ENCODE measurements around the gene BUB1.
"Not testable (repeated sequence)": the region's sequence is repeated elsewhere in the genome, so short reads cannot be mapped to it uniquely, and the experiment has no call there.

Gene BUB1

DNA sequence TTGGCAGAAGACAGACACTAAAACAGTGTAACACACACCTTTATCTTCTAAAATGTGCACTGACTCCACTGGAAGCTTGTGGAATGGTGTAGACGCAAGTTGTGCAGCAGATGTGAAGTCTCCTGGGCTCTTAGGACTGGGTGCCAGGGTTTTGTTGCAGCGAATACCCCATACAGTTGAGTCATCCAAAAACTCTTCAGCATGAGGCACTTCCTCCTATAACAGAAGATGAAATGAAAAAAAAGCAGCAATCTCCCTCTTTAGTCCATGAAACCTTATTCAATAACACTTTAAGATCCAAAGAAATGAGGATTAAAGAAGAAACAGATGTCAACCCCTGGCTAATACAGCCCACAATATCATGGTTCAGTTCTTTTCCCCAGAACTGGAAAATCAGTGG lies 22.2 kb downstream of the BUB1 start:
- no peak for DNase-seq

- DNase-seq = no peak
Observed at GRCh38 chr2:110653861-110654260, 24.0 kb downstream of the BUB1 start.

DNA sequence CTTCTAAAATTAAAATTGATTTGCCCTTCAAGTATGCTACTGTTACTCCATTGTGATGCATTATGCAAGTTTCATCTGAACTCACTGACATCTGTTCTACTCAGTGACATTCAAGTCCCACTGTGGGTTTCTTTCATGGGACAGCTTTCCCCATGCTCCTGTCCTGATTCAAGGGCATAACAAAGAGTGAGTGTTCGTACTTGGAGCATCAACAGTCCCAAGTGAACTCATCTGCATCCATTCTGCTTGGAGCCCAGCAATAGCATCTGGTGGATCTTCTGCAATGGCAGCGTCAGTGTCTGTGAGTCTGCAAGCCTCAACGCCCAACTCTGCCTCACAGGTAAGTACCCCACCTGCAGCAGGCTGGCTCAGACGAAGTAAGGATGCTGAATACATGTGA lies 27.5 kb downstream of the BUB1 start:
- DNase-seq = no peak

GRCh38 chr2:110647777-110648176 lies 30.1 kb downstream of the BUB1 start:
- DNase-seq = no peak

- no peak for DNase-seq
Observed at GRCh38 chr2:110645616-110646015, 32.2 kb downstream of the BUB1 start.

DNA sequence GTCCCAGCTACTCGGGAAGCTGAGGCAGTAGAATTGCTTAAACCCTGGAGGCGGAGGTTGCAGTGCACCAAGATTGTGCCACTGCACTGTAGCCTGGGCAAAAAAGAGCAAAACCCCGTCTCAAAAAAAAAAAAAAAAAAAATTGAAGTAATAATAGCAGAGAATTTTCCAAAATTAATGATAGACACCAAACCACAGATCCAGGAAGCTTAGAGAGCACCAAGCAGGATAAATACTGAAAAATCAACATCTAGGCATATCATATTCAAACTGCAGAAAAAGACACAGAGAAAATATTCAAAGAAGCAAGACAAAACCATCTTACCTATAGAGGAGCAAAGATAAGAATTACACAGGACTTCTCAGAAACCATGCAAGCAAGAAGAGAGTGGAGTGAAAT lies 33.5 kb downstream of the BUB1 start:
- no peak for DNase-seq

- no peak for DNase-seq
Observed at GRCh38 chr2:110642360-110642759, 35.5 kb downstream of the BUB1 start.

- no peak for DNase-seq
Observed at GRCh38 chr2:110639972-110640371, 37.9 kb downstream of the BUB1 start.

DNA sequence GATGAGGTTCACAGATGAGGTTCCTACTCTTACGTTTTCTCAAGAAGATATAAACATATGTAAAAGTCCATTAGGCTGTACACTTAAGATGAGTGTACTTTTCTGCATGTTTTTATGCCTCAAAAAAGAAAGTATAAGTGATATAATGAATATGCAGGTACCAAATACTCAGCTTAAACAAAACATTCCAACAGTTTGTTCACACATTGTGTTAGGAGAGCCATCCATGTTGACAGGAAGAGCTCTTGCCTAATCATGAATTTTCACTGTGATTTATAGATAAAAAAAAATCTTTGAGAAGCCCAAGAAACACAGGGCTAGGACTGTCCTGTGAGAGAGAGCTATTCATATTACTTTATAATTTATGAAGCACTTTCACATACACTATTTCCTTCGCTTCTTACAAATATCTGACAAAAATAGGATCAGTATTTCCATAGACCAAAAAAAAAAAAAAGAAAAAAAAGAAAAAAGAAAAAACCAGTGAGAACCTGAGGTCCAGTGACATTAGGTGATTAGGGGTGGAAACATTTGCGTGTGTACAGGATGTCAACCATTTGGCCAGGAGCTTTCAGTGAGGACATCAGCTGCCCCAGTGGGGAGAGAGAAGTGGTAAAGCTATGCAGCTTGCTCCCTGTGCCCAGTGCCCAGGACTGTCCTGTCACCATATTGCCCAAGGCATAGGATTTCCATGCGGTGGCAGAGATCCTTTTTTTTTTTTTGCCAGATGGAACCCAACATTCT lies 38.7 kb downstream of the BUB1 start:
- no peak for DNase-seq

DNA sequence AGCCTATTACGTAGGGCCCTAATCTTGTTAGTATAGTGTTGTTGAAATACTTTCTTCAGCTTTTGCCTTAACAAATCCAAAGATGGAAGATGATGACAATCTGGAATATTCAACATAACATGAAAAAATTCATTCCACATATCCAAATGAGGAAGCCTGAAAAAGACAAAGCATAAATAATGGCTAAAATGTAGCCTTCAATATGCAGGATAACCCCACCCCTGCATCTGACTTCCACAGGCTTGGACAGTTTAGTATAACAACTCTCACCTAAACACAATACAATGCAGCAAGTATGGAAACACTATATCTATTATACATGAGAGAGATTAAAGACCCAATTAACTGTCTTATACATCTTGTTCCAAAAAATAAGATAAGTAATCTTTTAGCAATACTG lies 39.9 kb downstream of the BUB1 start:
- DNase-seq = no peak

DNA sequence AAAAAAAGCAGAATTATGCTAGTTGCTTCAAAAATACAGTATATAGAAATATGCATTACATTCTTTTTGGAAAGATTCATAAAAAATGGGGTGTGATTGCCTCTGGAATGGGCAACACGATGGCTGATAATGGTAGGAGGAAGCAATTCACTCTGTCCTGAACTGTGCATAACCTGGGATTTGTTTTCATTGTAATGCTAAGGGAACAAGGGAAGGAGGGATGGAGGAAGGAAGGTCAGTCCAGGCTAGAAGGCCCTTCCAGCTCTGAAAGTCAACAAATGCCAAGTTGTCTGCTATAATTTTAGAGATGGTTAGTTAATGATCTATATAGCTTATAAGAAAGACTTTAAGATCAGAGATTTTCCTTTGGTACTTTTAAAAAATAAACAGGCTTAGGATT lies 40.8 kb downstream of the BUB1 start:
- DNase-seq = no peak

DNA sequence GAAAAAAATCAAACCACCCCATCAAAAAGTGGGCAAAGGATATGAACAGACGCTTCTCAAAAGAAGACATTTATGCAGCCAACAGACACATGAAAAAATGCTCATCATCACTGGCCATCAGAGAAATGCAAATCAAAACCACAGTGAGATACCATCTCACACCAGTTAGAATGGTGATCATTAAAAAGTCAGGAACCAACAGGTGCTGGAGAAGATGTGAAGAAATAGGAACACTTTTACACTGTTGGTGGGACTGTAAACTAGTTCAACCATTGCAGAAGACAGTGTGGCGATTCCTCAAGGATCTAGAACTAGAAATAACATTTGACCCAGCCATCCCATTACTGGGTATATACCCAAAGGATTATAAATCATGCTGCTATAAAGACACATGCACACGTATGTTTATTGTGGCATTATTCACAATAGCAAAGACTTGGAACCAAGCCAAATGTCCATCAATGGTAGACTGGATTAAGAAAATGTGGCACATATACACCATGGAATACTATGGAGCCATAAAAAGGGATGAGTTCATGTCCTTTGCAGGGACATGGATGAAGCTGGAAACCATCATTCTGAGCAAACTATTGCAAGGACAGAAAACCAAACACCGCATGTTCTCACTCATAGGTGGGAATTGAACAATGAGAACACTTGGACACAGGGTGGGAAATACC lies 41.8 kb downstream of the BUB1 start:
- not testable (repeated sequence) for DNase-seq

DNA sequence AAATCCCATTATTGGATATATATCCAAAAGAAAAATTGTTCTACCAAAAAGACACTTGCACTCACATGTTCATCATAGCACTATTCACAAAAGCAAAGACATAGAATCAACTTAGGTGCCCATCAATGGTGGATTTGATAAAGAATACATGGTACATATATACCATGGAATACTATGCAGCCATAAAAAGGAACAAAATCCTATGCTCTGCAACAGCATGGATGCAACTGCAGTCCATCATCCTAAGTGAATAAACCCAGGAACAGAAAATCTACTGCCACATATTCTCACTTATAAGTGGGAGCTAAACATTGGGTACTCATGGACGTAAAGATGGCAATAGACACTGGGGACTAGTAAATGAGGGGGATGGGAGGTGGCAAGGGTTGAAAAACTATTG lies 50.5 kb downstream of the BUB1 start:
- not testable (repeated sequence) for DNase-seq

GRCh38 chr2:110619326-110619939 lies 58.4 kb downstream of the BUB1 start:
- DNase-seq = not testable (repeated sequence)

DNA sequence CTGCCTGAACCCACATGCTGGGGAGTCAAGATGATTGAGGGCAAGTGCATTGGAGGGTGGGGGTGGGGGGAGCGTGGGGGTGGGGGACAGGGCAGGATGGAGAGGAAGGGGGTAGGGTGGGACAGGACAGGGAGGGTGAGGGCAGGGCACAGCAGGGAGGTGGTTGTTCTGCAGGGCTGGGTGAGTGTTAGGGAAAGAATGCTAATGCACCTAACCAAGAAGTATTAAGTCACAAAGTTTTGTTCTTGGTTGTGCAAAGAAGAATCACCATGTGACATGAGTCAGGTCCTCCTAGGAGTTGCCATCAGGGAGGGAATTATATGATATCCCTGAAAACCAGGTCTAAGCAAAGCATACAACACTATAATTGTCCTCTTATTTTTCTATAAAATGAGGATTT lies 63.9 kb downstream of the BUB1 start:
- DNase-seq = not testable (repeated sequence)

DNA sequence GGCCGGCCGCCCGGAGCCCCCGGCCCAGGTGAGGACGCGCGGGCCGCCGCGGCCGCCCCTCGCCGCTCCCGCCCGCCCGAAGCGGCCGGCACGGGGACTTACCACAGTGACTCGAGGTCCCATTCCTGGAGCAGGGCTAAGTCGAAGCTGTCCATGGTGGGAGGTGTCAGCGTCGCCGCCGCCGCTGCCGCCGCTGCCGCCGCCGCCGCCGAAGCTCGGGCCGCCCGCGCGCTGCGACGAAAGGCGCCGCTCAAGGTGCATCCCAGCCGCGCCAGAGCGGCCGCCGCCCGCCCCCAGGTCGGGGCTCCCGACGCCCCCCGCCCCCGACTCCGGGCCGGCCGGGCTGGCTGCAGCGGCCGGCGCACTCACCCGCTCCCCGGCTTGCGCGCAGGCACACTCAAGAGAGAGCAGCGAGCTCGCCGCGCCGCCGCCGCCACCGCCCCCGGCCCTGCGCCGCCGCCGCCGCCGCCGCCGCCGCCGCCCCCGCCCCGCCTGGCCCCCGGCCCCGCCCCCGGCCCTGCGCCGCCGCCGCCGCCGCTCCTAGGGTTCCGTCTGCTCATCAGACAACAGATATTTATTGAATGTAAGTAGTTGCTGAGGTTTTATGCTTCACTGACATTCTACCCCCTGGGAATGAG lies 67.1 kb downstream of the BUB1 start:
- not testable (repeated sequence) for DNase-seq

- not testable (repeated sequence) for DNase-seq
Observed at GRCh38 chr2:110609843-110610612, 67.8 kb downstream of the BUB1 start.

- DNase-seq = not testable (repeated sequence)
Observed at GRCh38 chr2:110608788-110609502, 68.9 kb downstream of the BUB1 start.

DNA sequence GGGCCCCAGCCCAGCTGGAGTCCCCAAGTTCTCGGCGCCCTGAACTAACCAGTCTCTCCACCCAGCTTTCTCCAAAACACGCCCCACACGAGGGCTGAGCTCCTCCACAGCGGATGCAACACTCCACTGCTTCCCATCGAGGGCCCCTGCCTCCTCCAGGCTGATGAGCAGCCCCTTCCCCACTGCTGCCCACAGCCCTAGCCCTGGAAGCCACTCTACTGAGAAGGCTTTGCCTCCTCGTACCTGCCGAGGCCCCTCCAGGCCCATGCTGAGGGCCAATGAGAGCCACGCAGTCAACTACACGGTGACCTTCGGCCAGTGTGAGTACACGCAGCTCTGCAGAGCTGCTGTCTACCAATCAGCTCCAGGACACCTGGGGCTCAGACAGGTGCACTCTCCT lies 72.8 kb downstream of the BUB1 start:
- DNase-seq = not testable (repeated sequence)

- not testable (repeated sequence) for DNase-seq
Observed at GRCh38 chr2:110603917-110604591, 73.8 kb downstream of the BUB1 start.

DNA sequence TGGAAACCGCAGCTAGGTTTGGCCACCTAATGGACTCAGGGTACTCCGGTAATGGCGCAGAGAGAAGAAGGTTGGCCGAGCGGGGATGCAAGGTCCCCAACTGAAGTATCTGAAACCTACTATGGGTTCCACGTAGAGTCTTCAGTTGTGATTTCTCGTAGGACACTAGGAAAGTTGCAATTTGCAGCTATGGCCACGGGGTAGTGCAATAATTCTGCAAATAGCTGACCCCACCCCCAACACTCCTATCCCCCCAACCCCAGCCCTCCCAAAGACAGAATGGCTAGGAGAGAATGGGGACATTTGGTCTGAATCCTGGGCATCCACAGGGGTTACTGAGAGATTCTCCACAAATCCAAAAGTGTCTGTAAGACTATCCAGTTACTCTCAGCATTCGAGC lies 75.7 kb downstream of the BUB1 start:
- not testable (repeated sequence) for DNase-seq
